Calu3 (cell line): Measurements from ENCODE around the gene BBX. TPM values are rescaled to one million over a fixed set of nuclear protein-coding genes. Genes with fewer than 3 reads are reported as not detected.
"Not testable (repeated sequence)": the region's sequence is repeated elsewhere in the genome, so short reads cannot be mapped to it uniquely, and the experiment has no call there.

Source experiments
- BruUV-seq: library from RNA; stranded (reverse); fragments of 400-500 nt; replicated peaks from 2 replicates; lab custom pipeline; 2021; lab: Mats Ljungman, UMichigan
- CTCF ChIA-PET: fragments of 300-600 bp; sonication (Branson Sonifier 250); formaldehyde crosslinking; loops from one replicate; lab custom pipeline; 2022; ENCODE audit warnings: antibody characterized with exemption; lab: Charles Lee
- DNase-seq: peaks from one replicate; pipeline ENCODE4 v3.0.0; 2022
- H3K27ac Mint-ChIP-seq: one replicate; pipeline ENCODE4 v1.8.0; 2022; ENCODE audit warnings: mixed read lengths; ENCODE audit not compliant: unreplicated experiment
- H3K27me3 Mint-ChIP-seq: one replicate; pipeline ENCODE4 v1.8.0; 2022; ENCODE audit warnings: mixed read lengths; ENCODE audit not compliant: unreplicated experiment
- H3K36me3 Mint-ChIP-seq: one replicate; pipeline ENCODE4 v1.8.0; 2022; ENCODE audit warnings: mild to moderate bottlenecking, moderate library complexity, mixed read lengths; ENCODE audit not compliant: insufficient read depth, unreplicated experiment
- H3K4me1 Mint-ChIP-seq: one replicate; pipeline ENCODE4 v1.8.0; 2022; ENCODE audit warnings: mild to moderate bottlenecking, low read depth, mixed read lengths; ENCODE audit not compliant: unreplicated experiment
- H3K4me3 Mint-ChIP-seq: one replicate; pipeline ENCODE4 v1.8.0; 2022; ENCODE audit warnings: mild to moderate bottlenecking, low read depth, moderate library complexity, mixed read lengths; ENCODE audit not compliant: unreplicated experiment
- H3K9me3 Mint-ChIP-seq: one replicate; pipeline ENCODE4 v1.8.0; 2022; ENCODE audit warnings: low read depth, mixed read lengths; ENCODE audit not compliant: unreplicated experiment
- intact Hi-C: fragments of 100-400 bp; cut with micrococcal nuclease; formaldehyde crosslinking; loops from one replicate; pipeline ENCODE4 v1.10.0; 2022; ENCODE audit not compliant: unreplicated experiment
- total RNA-seq: library from RNA; stranded (reverse); gene quantifications from 2 replicates; pipeline ENCODE4 v1.2.3, GENCODE V29; 2022
- TF ChIP-seq, protein P1 (sequence below): fragments of 200-600 bp; IDR thresholded peaks from one replicate; pipeline ENCODE4 v1.8.0; 2022; ENCODE audit warnings: antibody characterized with exemption; ENCODE audit not compliant: unreplicated experiment

Gene BBX
- total RNA-seq, 1 experiment from 2014 or later, result 66.9 TPM

DNA sequence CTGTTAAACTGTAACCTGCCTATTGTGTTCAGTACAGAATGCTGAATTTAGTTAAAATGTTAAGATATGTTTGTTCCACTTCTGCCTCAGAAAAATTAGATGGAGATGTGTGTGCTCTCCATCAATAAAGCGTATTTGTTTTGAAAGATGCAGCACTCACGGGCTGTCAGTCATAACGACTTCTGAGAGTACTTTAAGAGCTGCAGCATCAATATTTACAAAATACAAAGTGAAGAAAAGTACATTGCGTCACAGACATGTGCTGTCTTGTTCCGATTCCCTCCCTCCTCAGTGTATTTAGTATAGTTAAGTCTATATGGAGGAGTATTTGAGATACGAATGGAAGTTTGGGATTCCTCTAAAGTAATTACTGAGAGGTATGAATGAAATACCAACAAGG lies 166.6 kb downstream of the BBX start:
- Mint-ChIP-seq H3K27ac (no peak overlapping the region), H3K36me3 (no peaks in the 10 kb centered on the region), H3K27me3 (no peaks in the 10 kb centered on the region), H3K4me1 (no peaks in the 10 kb centered on the region), H3K4me3 (no peak overlapping the region), H3K9me3 (no peaks in the 10 kb centered on the region)
- intact Hi-C loops, result no loop called here
- no TSS peak for BruUV-seq
- DNase-seq, result no peak
- TF ChIP-seq, protein P1, sequence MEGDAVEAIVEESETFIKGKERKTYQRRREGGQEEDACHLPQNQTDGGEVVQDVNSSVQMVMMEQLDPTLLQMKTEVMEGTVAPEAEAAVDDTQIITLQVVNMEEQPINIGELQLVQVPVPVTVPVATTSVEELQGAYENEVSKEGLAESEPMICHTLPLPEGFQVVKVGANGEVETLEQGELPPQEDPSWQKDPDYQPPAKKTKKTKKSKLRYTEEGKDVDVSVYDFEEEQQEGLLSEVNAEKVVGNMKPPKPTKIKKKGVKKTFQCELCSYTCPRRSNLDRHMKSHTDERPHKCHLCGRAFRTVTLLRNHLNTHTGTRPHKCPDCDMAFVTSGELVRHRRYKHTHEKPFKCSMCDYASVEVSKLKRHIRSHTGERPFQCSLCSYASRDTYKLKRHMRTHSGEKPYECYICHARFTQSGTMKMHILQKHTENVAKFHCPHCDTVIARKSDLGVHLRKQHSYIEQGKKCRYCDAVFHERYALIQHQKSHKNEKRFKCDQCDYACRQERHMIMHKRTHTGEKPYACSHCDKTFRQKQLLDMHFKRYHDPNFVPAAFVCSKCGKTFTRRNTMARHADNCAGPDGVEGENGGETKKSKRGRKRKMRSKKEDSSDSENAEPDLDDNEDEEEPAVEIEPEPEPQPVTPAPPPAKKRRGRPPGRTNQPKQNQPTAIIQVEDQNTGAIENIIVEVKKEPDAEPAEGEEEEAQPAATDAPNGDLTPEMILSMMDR, result no peak
- CTCF ChIA-PET, result interaction anchor here (1.1 to 1.7 kb wide), 2 partner anchors 52 to 63 kb away, joined by 3 to 5 read pairs; no protein-coding TSS in a partner anchor

DNA sequence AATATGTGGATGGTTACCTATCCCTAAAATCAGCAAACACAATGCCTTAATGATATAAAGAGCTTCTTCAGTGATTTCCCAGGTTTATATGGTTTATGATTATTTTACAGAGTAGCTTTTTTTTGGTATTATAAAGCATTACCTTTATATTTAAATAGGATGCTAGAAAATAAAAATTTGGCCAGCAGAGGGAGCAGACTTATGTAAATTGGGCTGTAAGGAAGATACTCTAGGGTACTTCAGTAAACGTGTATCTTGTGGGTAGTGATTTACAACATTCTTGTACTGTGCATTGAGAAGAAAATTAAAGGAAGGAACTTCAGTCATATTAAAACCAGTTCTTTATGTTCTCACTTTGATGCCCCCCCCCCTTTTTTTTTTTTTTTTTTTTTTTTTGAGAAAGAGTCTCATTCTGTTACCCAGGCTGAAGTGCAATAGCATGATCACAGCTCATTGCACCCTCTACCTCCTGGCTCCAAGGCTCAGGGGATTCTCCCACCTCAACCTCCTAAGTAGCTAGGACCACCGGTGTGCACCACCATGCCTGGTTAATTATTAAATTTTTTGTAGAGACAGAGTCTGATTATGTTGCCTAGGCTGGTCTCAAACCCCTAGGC lies 167.9 kb downstream of the BBX start:
- H3K4me3 Mint-ChIP-seq, result no peak overlapping the region
- intact Hi-C loops, result loop anchor here (5.0 kb wide), 1 partner anchor 52 kb away; no protein-coding TSS in a partner anchor
- TF ChIP-seq, protein P1, result no peak
- DNase-seq, result no peak
- H3K27ac Mint-ChIP-seq, result no peak overlapping the region
- H3K9me3 Mint-ChIP-seq, result no peaks in the 10 kb centered on the region
- no peaks in the 10 kb centered on the region for H3K4me1 Mint-ChIP-seq
- no peaks in the 10 kb centered on the region for H3K27me3 Mint-ChIP-seq
- H3K36me3 Mint-ChIP-seq, result no peaks in the 10 kb centered on the region
- BruUV-seq, result no TSS peak
- CTCF ChIA-PET, result interaction anchor here (0.7 to 1.7 kb wide), 5 partner anchors 30 to 1880 kb away, joined by 3 to 5 read pairs (median 4); no protein-coding TSS in a partner anchor

DNA sequence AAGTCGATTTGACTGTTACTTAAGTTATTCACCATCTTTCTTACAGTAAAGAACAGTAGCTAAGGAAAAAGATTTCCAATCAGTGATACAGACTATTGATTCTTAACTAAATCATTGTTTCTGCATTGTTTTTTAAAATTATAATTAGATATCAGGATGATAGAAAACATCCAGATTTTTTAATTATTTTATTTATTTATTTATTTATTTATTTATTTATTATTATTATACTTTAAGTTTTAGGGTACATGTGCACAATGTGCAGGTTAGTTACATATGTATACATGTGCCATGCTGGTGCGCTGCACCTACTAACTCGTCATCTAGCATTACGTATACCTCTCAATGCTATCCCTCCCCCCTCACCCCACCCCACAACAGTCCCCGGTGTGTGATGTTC lies 169.2 kb downstream of the BBX start:
- H3K4me3 Mint-ChIP-seq, H3K27me3 Mint-ChIP-seq, H3K36me3 Mint-ChIP-seq, BruUV-seq, H3K27ac Mint-ChIP-seq, CTCF ChIA-PET, H3K4me1 Mint-ChIP-seq, DNase-seq, H3K9me3 Mint-ChIP-seq: not testable (repeated sequence)
- intact Hi-C loops, result loop anchor here (5.0 kb wide), 1 partner anchor 50 kb away; no protein-coding TSS in a partner anchor

DNA sequence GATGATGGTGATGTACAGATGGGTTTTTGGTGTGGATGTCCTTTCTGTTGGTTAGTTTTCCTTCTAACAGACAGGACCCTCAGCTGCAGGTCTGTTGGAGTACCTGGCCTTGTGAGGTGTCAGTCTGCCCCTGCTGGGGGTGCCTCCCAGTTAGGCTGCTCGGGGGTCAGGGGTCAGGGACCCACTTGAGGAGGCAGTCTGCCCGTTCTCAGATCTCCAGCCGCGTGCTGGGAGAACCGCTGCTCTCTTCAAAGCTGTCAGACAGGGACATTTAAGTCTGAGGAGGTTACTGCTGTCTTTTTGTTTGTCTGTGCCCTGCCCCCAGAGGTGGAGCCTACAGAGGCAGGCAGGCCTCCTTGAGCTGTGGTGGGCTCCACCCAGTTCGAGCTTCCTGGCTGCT lies 174.6 kb downstream of the BBX start:
- CTCF ChIA-PET, H3K27ac Mint-ChIP-seq, BruUV-seq, intact Hi-C loops, H3K9me3 Mint-ChIP-seq, H3K36me3 Mint-ChIP-seq, H3K27me3 Mint-ChIP-seq, DNase-seq: not testable (repeated sequence)
- H3K4me1 Mint-ChIP-seq, result peaks cover 12% of the 10 kb centered on the region
- peak overlapping the region; percentile 82 for H3K4me3 Mint-ChIP-seq

DNA sequence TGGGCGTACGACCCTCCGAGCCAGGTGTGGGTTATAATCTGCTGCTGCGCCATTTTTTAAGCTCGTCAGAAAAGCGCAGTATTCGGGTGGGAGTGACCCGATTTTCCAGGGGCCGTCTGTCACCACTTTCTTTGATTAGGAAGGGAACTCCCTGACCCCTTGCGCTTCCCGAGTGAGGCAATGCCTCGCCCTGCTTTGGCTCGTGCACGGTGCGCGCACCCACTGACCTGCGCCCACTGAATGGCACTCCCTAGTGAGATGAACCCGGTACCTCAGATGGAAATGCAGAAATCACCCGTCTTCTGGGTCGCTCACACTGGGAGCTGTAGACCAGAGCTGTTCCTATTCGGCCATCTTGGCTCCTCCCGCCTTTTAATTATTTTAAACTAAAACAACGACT lies 175.1 kb downstream of the BBX start:
- intact Hi-C loops, result not testable (repeated sequence)
- CTCF ChIA-PET, result interaction anchor here (0.7 kb wide), 1 partner anchor 18 kb away, joined by 3 read pairs; no protein-coding TSS in a partner anchor

More for the DNA sequence above, 175.1 kb downstream of the BBX start:
- H3K27ac Mint-ChIP-seq, H3K27me3 Mint-ChIP-seq, H3K36me3 Mint-ChIP-seq, BruUV-seq, H3K9me3 Mint-ChIP-seq: not testable (repeated sequence)
- DNase-seq, result peak; percentile 9
- Mint-ChIP-seq H3K4me1 (peaks cover 12% of the 10 kb centered on the region), H3K4me3 (peak overlapping the region; percentile 82)
